SK-N-SH (cell line): ENCODE measurements around the gene ATP1A1. TPM values are rescaled to one million over a fixed set of nuclear protein-coding genes. Genes with fewer than 3 reads are reported as not detected.

Source experiments
- CTCF ChIA-PET: fragments of 300-600, 350-600 bp; formaldehyde crosslinking; extraction: SDS; loops from one replicate; lab custom pipeline; 2021; lab: Yijun Ruan, JAX
- POLR2A ChIA-PET: fragments of 350-600 bp; sonication (Branson Sonifier 250); formaldehyde crosslinking; extraction: SDS; loops from one replicate; lab custom pipeline; 2020; ENCODE audit warnings: antibody characterized with exemption, inconsistent platforms; lab: Yijun Ruan, JAX
- DNase-seq: peaks from one replicate; pipeline ENCODE4 v3.0.0; 2012
- H2AFZ ChIP-seq: fragments of 200-600 bp; sonication (generic); 2 replicates; pipeline ENCODE4 v1.8.1; 2016; ENCODE audit warnings: antibody characterized with exemption, mild to moderate bottlenecking, low read depth
- H3F3A ChIP-seq: fragments of 200-600 bp; sonication (generic); replicated peaks from 2 replicates; pipeline ENCODE3; 2016; ENCODE audit warnings: antibody characterized with exemption, mild to moderate bottlenecking; ENCODE audit not compliant: insufficient read depth
- H3K27ac ChIP-seq, 2 experiments: fragments of 200-500 bp in 1 of 2; fragments of 200-600 bp in 1 of 2; sonication (Bioruptor generic) in 1 of 2; sonication (generic), shearing (Covaris generic) in 1 of 2; 2 replicates each; pipeline versions ENCODE4 v1.5.1 to v1.6.1; 2014 to 2016; ENCODE audit warnings: low read depth in 2 of 2, inconsistent platforms in 1 of 2, low read length in 1 of 2, mild to moderate bottlenecking in 1 of 2, mixed read lengths in 1 of 2
- H3K27me3 ChIP-seq: fragments of 200-600 bp; sonication (generic), shearing (Covaris generic); 2 replicates; pipeline ENCODE4 v1.6.1; 2016; ENCODE audit warnings: mixed run types; ENCODE audit not compliant: insufficient read depth
- H3K36me3 ChIP-seq, 2 experiments: fragments of 200-500 bp in 1 of 2; fragments of 200-600 bp in 1 of 2; sonication (Bioruptor generic) in 1 of 2; sonication (generic) in 1 of 2; replicated peaks in 1 of 2; 2 replicates each; pipeline versions ENCODE3 to v1.5.1; 2014 to 2016; ENCODE audit warnings: low read length in 1 of 2, mild to moderate bottlenecking in 1 of 2; ENCODE audit not compliant: insufficient read depth in 2 of 2, control insufficient read depth in 1 of 2
- H3K4me1 ChIP-seq, 2 experiments: fragments of 200-500 bp in 1 of 2; fragments of 200-600 bp in 1 of 2; sonication (Bioruptor generic) in 1 of 2; sonication (generic), shearing (Covaris generic) in 1 of 2; 2 replicates each; pipeline versions ENCODE4 v1.5.1 to v1.6.1; 2014 to 2016; ENCODE audit warnings: low read depth in 1 of 2, low read length in 1 of 2, mixed run types in 1 of 2; ENCODE audit not compliant: insufficient read depth in 2 of 2, control insufficient read depth in 1 of 2
- H3K4me2 ChIP-seq: fragments of 200-600 bp; sonication (generic), shearing (Covaris generic); 2 replicates; pipeline ENCODE4 v1.6.1; 2017; ENCODE audit warnings: mixed run types
- H3K4me3 ChIP-seq, 2 experiments: fragments of 200-500 bp in 1 of 2; fragments of 200-600 bp in 1 of 2; sonication (Bioruptor generic) in 1 of 2; sonication (generic), shearing (Covaris generic) in 1 of 2; 2 replicates each; pipeline versions ENCODE4 v1.5.1 to v1.8.1; 2014 to 2016; ENCODE audit warnings: low read depth in 2 of 2, inconsistent platforms in 1 of 2, low read length in 1 of 2, mild to moderate bottlenecking in 1 of 2, mixed read lengths in 1 of 2, moderate library complexity in 1 of 2
- H3K79me2 ChIP-seq: fragments of 200-600 bp; sonication (generic); 2 replicates; pipeline ENCODE4 v1.8.1; 2017; ENCODE audit warnings: mild to moderate bottlenecking; ENCODE audit not compliant: insufficient read depth
- H3K9ac ChIP-seq: fragments of 200-600 bp; sonication (generic); 2 replicates; pipeline ENCODE4 v1.6.1; 2017; ENCODE audit warnings: mixed run types
- H3K9me2 ChIP-seq: fragments of 200-600 bp; sonication (generic); 2 replicates; pipeline ENCODE4 v1.6.1; 2017; ENCODE audit warnings: mixed run types
- H3K9me3 ChIP-seq: fragments of 200-600 bp; sonication (generic); 2 replicates; pipeline ENCODE4 v1.6.1; 2017; ENCODE audit warnings: mixed run types, mild to moderate bottlenecking, moderate library complexity
- H4K20me1 ChIP-seq: fragments of 200-600 bp; sonication (generic); 2 replicates; pipeline ENCODE4 v1.6.1; 2017; ENCODE audit warnings: mild to moderate bottlenecking, mixed run types; ENCODE audit not compliant: insufficient read depth
- CHD2 ChIP-seq: fragments of 150-350 bp; IDR thresholded peaks from 2 replicates; pipeline ENCODE4 v1.6.1; 2018; ENCODE audit warnings: low read length; ENCODE audit not compliant: partially characterized antibody
- CTCF ChIP-seq: fragments of 200-600 bp; sonication (generic); IDR thresholded peaks from 2 replicates; pipeline ENCODE4 v1.6.1; 2017; ENCODE audit warnings: antibody characterized with exemption, mild to moderate bottlenecking, moderate library complexity
- ELF1 ChIP-seq: IDR thresholded peaks from 2 replicates; pipeline ENCODE4 v1.4.0; 2012
- FOXJ3 ChIP-seq: sonication (generic); formaldehyde crosslinking; IDR thresholded peaks from 2 replicates; pipeline ENCODE4 v1.5.1; 2020; ENCODE audit warnings: mild to moderate bottlenecking, missing genetic modification reagents
- FOXM1 ChIP-seq: IDR thresholded peaks from 2 replicates; pipeline ENCODE4 v1.4.0; 2012; ENCODE audit warnings: low read depth, mild to moderate bottlenecking
- GABPA ChIP-seq: IDR thresholded peaks from 2 replicates; pipeline ENCODE4 v1.4.0; 2012; ENCODE audit warnings: low read depth, mild to moderate bottlenecking
- IRF3 ChIP-seq: fragments of 150-350 bp; IDR thresholded peaks from 2 replicates; pipeline ENCODE4 v1.6.1; 2016; ENCODE audit warnings: mild to moderate bottlenecking, low read depth, low read length
- MAX ChIP-seq: IDR thresholded peaks from 2 replicates; pipeline ENCODE4 v1.4.0; 2012; ENCODE audit warnings: low read depth
- MXI1 ChIP-seq: IDR thresholded peaks from 2 replicates; pipeline ENCODE4 v1.6.1; 2012; ENCODE audit warnings: mild to moderate bottlenecking, low read depth, low read length, improper control_type of control experiment
- NFIC ChIP-seq: IDR thresholded peaks from 2 replicates; pipeline ENCODE4 v1.4.0; 2012; ENCODE audit warnings: borderline replicate concordance
- NRF1 ChIP-seq: IDR thresholded peaks from 2 replicates; pipeline ENCODE4 v1.6.1; 2012; ENCODE audit warnings: low read depth, mild to moderate bottlenecking, low read length
- PBX3 ChIP-seq: IDR thresholded peaks from 2 replicates; pipeline ENCODE4; 2012
- POLR2AphosphoS5 ChIP-seq: IDR thresholded peaks from 2 replicates; pipeline ENCODE4 v1.6.1; 2012; ENCODE audit warnings: low read depth, low read length
- RAD21 ChIP-seq: IDR thresholded peaks from 2 replicates; pipeline ENCODE4 v1.6.1; 2012; ENCODE audit warnings: mild to moderate bottlenecking, low read length
- RFX5 ChIP-seq: IDR thresholded peaks from 2 replicates; pipeline ENCODE4 v1.6.1; 2012; ENCODE audit warnings: mild to moderate bottlenecking, improper control_type of control experiment, low read length
- USF1 ChIP-seq: IDR thresholded peaks from 2 replicates; pipeline ENCODE4 v1.4.0; 2012; ENCODE audit warnings: low read depth, borderline replicate concordance
- WGBS: methylation state at CpG from one replicate; pipeline ENCODE4 v1.1.6; 2017; ENCODE audit warnings: low lambda C conversion rate; 5-methylcytosine and 5-hydroxymethylcytosine counted together
- polyA plus RNA-seq, 3 experiments: library from polyadenylated mRNA; depleted of rRNA; stranded (reverse); fragments of >200 nt; gene quantifications; 2 replicates each; pipeline ENCODE4 v1.2.3, GENCODE V29; 2012

The ATP1A1 gene
- polyA plus RNA-seq, 1 of the 3 experiments (the other 2 are of a cell fraction): 233 TPM

GRCh38 chr1:116330342-116330652 is 42.7 kb upstream of the ATP1A1 start:
- ChIA-PET CTCF (no interaction called here), POLR2A (no interaction called here)
- H3K9me2 ChIP-seq: no peaks in the 10 kb centered on the region
- peaks cover 0 to 10% of the 10 kb centered on the region in 2 experiments; a peak in 1 of 4 replicates for H3K4me1 ChIP-seq
- H3K36me3 ChIP-seq: no peaks in the 10 kb centered on the region
- H3K79me2 ChIP-seq: no peaks in the 10 kb centered on the region
- no peaks in the 10 kb centered on the region for H4K20me1 ChIP-seq
- no peaks in the 10 kb centered on the region for H3K9me3 ChIP-seq
- H3K4me3 ChIP-seq: no peak overlapping the region
- no peak overlapping the region for H3K9ac ChIP-seq
- H2AFZ ChIP-seq: no peak overlapping the region
- H3K4me2 ChIP-seq: no peak overlapping the region
- WGBS: 26% methylated on average over 4 of the region's 4 CpGs
- no peaks in the 10 kb centered on the region for H3K27me3 ChIP-seq
- TF ChIP-seq FOXJ3 (CRISPR knock-in tag) (no peak), USF1 (no peak), CHD2 (no peak), MXI1 (no peak), PBX3 (no peak), CTCF (no peak), POLR2AphosphoS5 (no peak), IRF3 (no peak), FOXM1 (no peak), NFIC (no peak), ELF1 (no peak), RFX5 (no peak), GABPA (no peak)
- no peaks in the 10 kb centered on the region for H3F3A ChIP-seq
- H3K27ac ChIP-seq: no peak overlapping the region
- DNase-seq: no peak

GRCh38 chr1:116330846-116331245 is 42.2 kb upstream of the ATP1A1 start:
- Histone ChIP-seq H3K4me3 (no peak overlapping the region), H3K4me1 (peaks cover 0 to 11% of the 10 kb centered on the region in 2 experiments; a peak in 1 of 4 replicates), H3K36me3 (no peaks in the 10 kb centered on the region), H4K20me1 (no peaks in the 10 kb centered on the region), H3K27ac (no peak overlapping the region), H3K27me3 (no peaks in the 10 kb centered on the region), H3F3A (no peaks in the 10 kb centered on the region), H3K9me2 (no peaks in the 10 kb centered on the region), H3K9ac (no peak overlapping the region), H3K9me3 (no peaks in the 10 kb centered on the region), H3K79me2 (no peaks in the 10 kb centered on the region), H2AFZ (no peak overlapping the region), H3K4me2 (no peak overlapping the region)
- ChIA-PET CTCF (interaction anchor here (0.6 kb wide), 1 partner anchor 1177 kb away, joined by 3 read pairs; no protein-coding TSS in a partner anchor), POLR2A (no interaction called here)
- TF ChIP-seq GABPA (no peak), RAD21 (no peak), NRF1 (no peak), MAX (no peak), FOXM1 (no peak)
- no peak for DNase-seq
